ENCODE measurements around the gene ITK. TPM values are rescaled to one million over a fixed set of nuclear protein-coding genes. Genes with fewer than 3 reads are reported as not detected.
"Not testable (repeated sequence)": the region's sequence is repeated elsewhere in the genome, so short reads cannot be mapped to it uniquely, and the experiment has no call there.

ITK gene
- total and polyA plus RNA-seq, 2 donors from 2014 or later: 0.11 to 14.0 TPM

GRCh38 chr5:157182143-157182757 is 1.6 kb downstream of the ITK start:
- Histone ChIP-seq H3K36me3 (ENCODE audit: control insufficient read depth in 2 of 3, insufficient read depth in 3 of 3, low read length in 3 of 3) (no peaks in the 10 kb centered on the region), H3K9ac (ENCODE audit: low read length in 3 of 3) (no peak overlapping the region), H3K9me3 (ENCODE audit: control insufficient read depth in 2 of 3, insufficient read depth in 1 of 3, low read length in 3 of 3) (no peaks in the 10 kb centered on the region), H3K27ac (ENCODE audit: low read depth in 2 of 2, low read length in 2 of 2) (no peak overlapping the region), H3K4me1 (ENCODE audit: control insufficient read depth in 2 of 3, insufficient read depth in 2 of 3, low read depth in 1 of 3, low read length in 3 of 3) (no peaks in the 10 kb centered on the region), H3K27me3 (ENCODE audit: control insufficient read depth, insufficient read depth, low read length) (no peaks in the 10 kb centered on the region), H3K4me3 (ENCODE audit: low read length in 3 of 3) (no peak overlapping the region)
- no peak for DNase-seq
- no peak for TF ChIP-seq CTCF (IDR thresholded peaks at IDR 0.05; ENCODE audit: borderline replicate concordance, extremely low read depth, insufficient read depth)
- intact Hi-C loops (cut with DNase I): no loop called here
- FAIRE-seq: no peak

- H3K4me3 ChIP-seq (ENCODE audit: low read length in 3 of 3): no peak overlapping the region
- no peak for FAIRE-seq
Measured at GRCh38 chr5:157184117-157184670, 3.6 kb downstream of the ITK start.

GRCh38 chr5:157185122-157185521 is 4.5 kb downstream of the ITK start:
- H3K9me3 ChIP-seq (ENCODE audit: control insufficient read depth in 2 of 3, insufficient read depth in 1 of 3, low read length in 3 of 3); H3K27ac ChIP-seq (ENCODE audit: low read depth in 2 of 2, low read length in 2 of 2); FAIRE-seq; H3K9ac ChIP-seq (ENCODE audit: low read length in 3 of 3); H3K36me3 ChIP-seq (ENCODE audit: control insufficient read depth in 2 of 3, insufficient read depth in 3 of 3, low read length in 3 of 3); H3K4me1 ChIP-seq (ENCODE audit: control insufficient read depth in 2 of 3, insufficient read depth in 2 of 3, low read depth in 1 of 3, low read length in 3 of 3); intact Hi-C loops (cut with DNase I); DNase-seq; H3K27me3 ChIP-seq (ENCODE audit: control insufficient read depth, insufficient read depth, low read length); H3K4me3 ChIP-seq (ENCODE audit: low read length in 3 of 3): not testable (repeated sequence)

More at GRCh38 chr5:157184117-157184670, 3.6 kb downstream of the ITK start:
- intact Hi-C loops (cut with DNase I): no loop called here
- H3K9me3 ChIP-seq (ENCODE audit: control insufficient read depth in 2 of 3, insufficient read depth in 1 of 3, low read length in 3 of 3): no peaks in the 10 kb centered on the region
- no peak overlapping the region for H3K27ac ChIP-seq (ENCODE audit: low read depth in 2 of 2, low read length in 2 of 2)
- no peak for TF ChIP-seq CTCF (IDR thresholded peaks at IDR 0.05; ENCODE audit: borderline replicate concordance, extremely low read depth, insufficient read depth)
- no peak overlapping the region for H3K9ac ChIP-seq (ENCODE audit: low read length in 3 of 3)
- H3K36me3 ChIP-seq (ENCODE audit: control insufficient read depth in 2 of 3, insufficient read depth in 3 of 3, low read length in 3 of 3): no peaks in the 10 kb centered on the region
- H3K27me3 ChIP-seq (ENCODE audit: control insufficient read depth, insufficient read depth, low read length): no peaks in the 10 kb centered on the region
- no peak for DNase-seq
- no peaks in the 10 kb centered on the region for H3K4me1 ChIP-seq (ENCODE audit: control insufficient read depth in 2 of 3, insufficient read depth in 2 of 3, low read depth in 1 of 3, low read length in 3 of 3)

- no peak overlapping the region for H3K9ac ChIP-seq (ENCODE audit: low read length in 3 of 3)
- DNase-seq: no peak
- H3K27me3 ChIP-seq (ENCODE audit: control insufficient read depth, insufficient read depth, low read length): no peaks in the 10 kb centered on the region
- no peaks in the 10 kb centered on the region for H3K36me3 ChIP-seq (ENCODE audit: control insufficient read depth in 2 of 3, insufficient read depth in 3 of 3, low read length in 3 of 3)
- H3K4me3 ChIP-seq (ENCODE audit: low read length in 3 of 3): no peak overlapping the region
- intact Hi-C loops (cut with DNase I): no loop called here
- H3K27ac ChIP-seq (ENCODE audit: low read depth in 2 of 2, low read length in 2 of 2): no peak overlapping the region
- no peaks in the 10 kb centered on the region for H3K4me1 ChIP-seq (ENCODE audit: control insufficient read depth in 2 of 3, insufficient read depth in 2 of 3, low read depth in 1 of 3, low read length in 3 of 3)
- TF ChIP-seq CTCF (IDR thresholded peaks at IDR 0.05; ENCODE audit: borderline replicate concordance, extremely low read depth, insufficient read depth): no peak
- no peak for FAIRE-seq
- H3K9me3 ChIP-seq (ENCODE audit: control insufficient read depth in 2 of 3, insufficient read depth in 1 of 3, low read length in 3 of 3): no peaks in the 10 kb centered on the region
Measured at GRCh38 chr5:157186309-157187045, 5.8 kb downstream of the ITK start.
